Ishikawa (cell line): ENCODE results near the gene CCNH.

Experiments
- CEBPB ChIP-seq: IDR thresholded peaks from 2 replicates; pipeline ENCODE4 v1.6.1; 2012
- CREB1 ChIP-seq: IDR thresholded peaks from 2 replicates; pipeline ENCODE4 v1.6.1; 2012; ENCODE audit warnings: low read depth
- EGR1 ChIP-seq: IDR thresholded peaks from 2 replicates; pipeline ENCODE4 v1.6.1; 2012
- EP300 ChIP-seq: IDR thresholded peaks from 2 replicates; pipeline ENCODE4 v1.6.1; 2012; ENCODE audit warnings: borderline replicate concordance
- FOXM1 ChIP-seq: IDR thresholded peaks from 2 replicates; pipeline ENCODE4 v1.6.1; 2012; ENCODE audit warnings: low read depth, borderline replicate concordance
- NFIC ChIP-seq: IDR thresholded peaks from 2 replicates; pipeline ENCODE4 v1.6.1; 2012
- RAD21 ChIP-seq: IDR thresholded peaks from 2 replicates; pipeline ENCODE4 v1.6.1; 2012; ENCODE audit warnings: low read depth
- TAF1 ChIP-seq: IDR thresholded peaks from 2 replicates; pipeline ENCODE4 v1.6.1; 2012; ENCODE audit warnings: low read depth, mild to moderate bottlenecking
- TCF12 ChIP-seq: IDR thresholded peaks from 2 replicates; pipeline ENCODE4 v1.6.1; 2012; ENCODE audit warnings: low read depth
- TEAD4 ChIP-seq: IDR thresholded peaks from 2 replicates; pipeline ENCODE4 v1.6.1; 2012
- YY1 ChIP-seq: IDR thresholded peaks from 2 replicates; pipeline ENCODE4 v1.6.1; 2012; ENCODE audit warnings: low read depth
- ZBTB7A ChIP-seq: IDR thresholded peaks from 2 replicates; pipeline ENCODE4 v1.6.1; 2012; ENCODE audit warnings: low read depth
- TF ChIP-seq, protein P1 (sequence below): IDR thresholded peaks from 2 replicates; pipeline ENCODE4 v1.6.1; 2012
- TF ChIP-seq, protein P2 (sequence below): IDR thresholded peaks from 2 replicates; pipeline ENCODE4 v1.6.1; 2012
- TF ChIP-seq, protein P3 (sequence below): IDR thresholded peaks from 2 replicates; pipeline ENCODE4 v1.6.1; 2012; ENCODE audit warnings: low read depth, mild to moderate bottlenecking

Gene CCNH

GRCh38 chr5:87438231-87438630, 25.5 kb upstream of the CCNH start:
- no peak for TF ChIP-seq FOXM1
- no peak for TF ChIP-seq NFIC
- TF ChIP-seq RAD21, result no peak

DNA sequence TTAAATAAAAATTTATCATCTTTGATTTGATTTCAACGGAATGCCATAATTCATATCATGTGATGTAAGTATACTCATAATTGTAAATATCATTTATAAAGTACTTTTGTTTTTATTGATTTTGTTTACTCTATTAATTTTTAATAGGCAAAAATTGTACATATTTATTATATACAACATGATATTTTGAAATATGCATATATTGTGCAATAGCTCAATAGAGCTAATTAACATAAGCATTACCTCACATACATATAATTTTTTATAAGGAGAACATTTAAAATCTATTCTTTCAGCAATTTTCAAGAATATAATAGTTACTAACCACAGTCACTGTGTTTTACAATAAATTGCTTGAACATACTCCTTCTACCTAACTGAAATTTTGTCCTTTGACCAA, 25.0 kb upstream of the CCNH start:
- TF ChIP-seq TAF1 (no peak), TEAD4 (no peak), RAD21 (no peak), CREB1 (no peak), EGR1 (no peak), ZBTB7A (no peak), TCF12 (no peak), EP300 (no peak), NFIC (no peak), CEBPB (no peak), YY1 (no peak), FOXM1 (no peak)
- TF ChIP-seq, protein P1, sequence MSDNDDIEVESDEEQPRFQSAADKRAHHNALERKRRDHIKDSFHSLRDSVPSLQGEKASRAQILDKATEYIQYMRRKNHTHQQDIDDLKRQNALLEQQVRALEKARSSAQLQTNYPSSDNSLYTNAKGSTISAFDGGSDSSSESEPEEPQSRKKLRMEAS, result no peak
- TF ChIP-seq, protein P2, sequence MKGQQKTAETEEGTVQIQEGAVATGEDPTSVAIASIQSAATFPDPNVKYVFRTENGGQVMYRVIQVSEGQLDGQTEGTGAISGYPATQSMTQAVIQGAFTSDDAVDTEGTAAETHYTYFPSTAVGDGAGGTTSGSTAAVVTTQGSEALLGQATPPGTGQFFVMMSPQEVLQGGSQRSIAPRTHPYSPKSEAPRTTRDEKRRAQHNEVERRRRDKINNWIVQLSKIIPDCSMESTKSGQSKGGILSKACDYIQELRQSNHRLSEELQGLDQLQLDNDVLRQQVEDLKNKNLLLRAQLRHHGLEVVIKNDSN, result no peak
- TF ChIP-seq, protein P3, sequence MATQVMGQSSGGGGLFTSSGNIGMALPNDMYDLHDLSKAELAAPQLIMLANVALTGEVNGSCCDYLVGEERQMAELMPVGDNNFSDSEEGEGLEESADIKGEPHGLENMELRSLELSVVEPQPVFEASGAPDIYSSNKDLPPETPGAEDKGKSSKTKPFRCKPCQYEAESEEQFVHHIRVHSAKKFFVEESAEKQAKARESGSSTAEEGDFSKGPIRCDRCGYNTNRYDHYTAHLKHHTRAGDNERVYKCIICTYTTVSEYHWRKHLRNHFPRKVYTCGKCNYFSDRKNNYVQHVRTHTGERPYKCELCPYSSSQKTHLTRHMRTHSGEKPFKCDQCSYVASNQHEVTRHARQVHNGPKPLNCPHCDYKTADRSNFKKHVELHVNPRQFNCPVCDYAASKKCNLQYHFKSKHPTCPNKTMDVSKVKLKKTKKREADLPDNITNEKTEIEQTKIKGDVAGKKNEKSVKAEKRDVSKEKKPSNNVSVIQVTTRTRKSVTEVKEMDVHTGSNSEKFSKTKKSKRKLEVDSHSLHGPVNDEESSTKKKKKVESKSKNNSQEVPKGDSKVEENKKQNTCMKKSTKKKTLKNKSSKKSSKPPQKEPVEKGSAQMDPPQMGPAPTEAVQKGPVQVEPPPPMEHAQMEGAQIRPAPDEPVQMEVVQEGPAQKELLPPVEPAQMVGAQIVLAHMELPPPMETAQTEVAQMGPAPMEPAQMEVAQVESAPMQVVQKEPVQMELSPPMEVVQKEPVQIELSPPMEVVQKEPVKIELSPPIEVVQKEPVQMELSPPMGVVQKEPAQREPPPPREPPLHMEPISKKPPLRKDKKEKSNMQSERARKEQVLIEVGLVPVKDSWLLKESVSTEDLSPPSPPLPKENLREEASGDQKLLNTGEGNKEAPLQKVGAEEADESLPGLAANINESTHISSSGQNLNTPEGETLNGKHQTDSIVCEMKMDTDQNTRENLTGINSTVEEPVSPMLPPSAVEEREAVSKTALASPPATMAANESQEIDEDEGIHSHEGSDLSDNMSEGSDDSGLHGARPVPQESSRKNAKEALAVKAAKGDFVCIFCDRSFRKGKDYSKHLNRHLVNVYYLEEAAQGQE, result no peak

GRCh38 chr5:87435144-87435694, 22.5 kb upstream of the CCNH start:
- TF ChIP-seq CEBPB, result no peak
- TF ChIP-seq, protein P1, result no peak
- TF ChIP-seq TAF1, result no peak
- TF ChIP-seq CREB1, result no peak
- TF ChIP-seq YY1, result no peak
- TF ChIP-seq NFIC, result no peak
- TF ChIP-seq EP300, result no peak
- no peak for TF ChIP-seq RAD21
- TF ChIP-seq, protein P3, result no peak
- TF ChIP-seq TCF12, result no peak
- TF ChIP-seq FOXM1, result no peak
- no peak for TF ChIP-seq ZBTB7A
- TF ChIP-seq, protein P2, result no peak
- no peak for TF ChIP-seq EGR1
- no peak for TF ChIP-seq TEAD4

- TF ChIP-seq, protein P1, result no peak
Measured at GRCh38 chr5:87434461-87434860, 21.7 kb upstream of the CCNH start.

DNA sequence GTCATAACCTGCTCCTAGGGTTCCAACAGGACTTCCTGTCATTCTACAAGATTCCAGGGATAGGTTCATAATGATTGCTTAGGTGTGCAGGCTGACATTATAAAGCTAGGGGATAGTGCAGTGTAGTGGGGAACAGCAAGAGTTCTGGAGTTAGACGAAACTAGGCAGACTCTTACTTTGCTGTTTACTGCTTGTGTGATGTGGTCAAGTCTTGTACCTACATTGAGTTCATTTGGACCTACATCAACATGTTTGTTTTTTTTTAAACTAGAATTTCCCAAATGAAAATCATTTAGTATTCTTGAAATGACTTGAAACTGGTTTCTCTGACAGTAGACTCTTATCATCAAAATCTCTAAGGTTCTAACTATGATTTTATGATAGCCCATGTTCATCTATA, 21.2 kb upstream of the CCNH start:
- TF ChIP-seq FOXM1, result no peak
- TF ChIP-seq, protein P2, result no peak
- no peak for TF ChIP-seq CREB1
- no peak for TF ChIP-seq TCF12
- TF ChIP-seq CEBPB, result no peak
- TF ChIP-seq YY1, result no peak
- no peak for TF ChIP-seq NFIC
- TF ChIP-seq, protein P1, result no peak
- TF ChIP-seq EGR1, result no peak
- TF ChIP-seq ZBTB7A, result no peak
- TF ChIP-seq TEAD4, result no peak
- no peak for TF ChIP-seq RAD21
- no peak for TF ChIP-seq TAF1
- no peak for TF ChIP-seq EP300
- TF ChIP-seq, protein P3, result no peak
